H4 (cell line): ENCODE results near the gene HIC2. TPM values are rescaled to one million over a fixed set of nuclear protein-coding genes. Genes with fewer than 3 reads are reported as not detected.
"Not testable (repeated sequence)": the region's sequence is repeated elsewhere in the genome, so short reads cannot be mapped to it uniquely, and the experiment has no call there.

ENCODE experiments used
- DNase-seq: peaks from one replicate; pipeline ENCODE4 v3.0.0-alpha.2; 2015; ENCODE audit warnings: low spot score
- total RNA-seq: library from RNA; depleted of rRNA; stranded (reverse); fragments of >200 nt; shearing (Covaris generic); gene quantifications from 2 replicates; pipeline ENCODE4 v1.2.3, GENCODE V29; 2014; rRNA removed

The HIC2 gene
- total RNA-seq, 1 experiment from 2014 or later, result 0.58 TPM

GRCh38 chr22:21493789-21494782 lies 76.9 kb downstream of the HIC2 start:
- not testable (repeated sequence) for DNase-seq

GRCh38 chr22:21497984-21498383 lies 80.8 kb downstream of the HIC2 start:
- DNase-seq, result not testable (repeated sequence)

GRCh38 chr22:21498489-21498888 lies 81.3 kb downstream of the HIC2 start:
- not testable (repeated sequence) for DNase-seq

- not testable (repeated sequence) for DNase-seq
Observed at GRCh38 chr22:21499623-21500506, 82.7 kb downstream of the HIC2 start.

Other genes starting within 250 kb of the HIC2 start
- 0.27 TPM in 1 of 2 replicates, not detected in the other for gene RIMBP3B, start 33.6 kb upstream of the HIC2 start, total RNA-seq
- 0.25 TPM in 1 of 2 replicates, not detected in the other for gene TMEM191C, start 50.0 kb downstream of the HIC2 start, total RNA-seq
- 0.27 and 0.31 TPM in 2 replicates for gene RIMBP3C, start 134.1 kb downstream of the HIC2 start, total RNA-seq
- 60.5 and 61.0 TPM in 2 replicates for gene UBE2L3, start 150.3 kb downstream of the HIC2 start, total RNA-seq
- 26.7 and 35.4 TPM in 2 replicates for gene YDJC, start 212.7 kb downstream of the HIC2 start, total RNA-seq
- gene CCDC116, start 215.4 kb downstream of the HIC2 start, total RNA-seq, result 0.10 TPM in 1 of 2 replicates, not detected in the other
- gene SDF2L1, start 224.9 kb downstream of the HIC2 start, total RNA-seq, result 33.6 and 38.7 TPM in 2 replicates
- 8.6 and 12.9 TPM in 2 replicates for gene PPIL2, start 248.6 kb downstream of the HIC2 start, total RNA-seq